Stomach (tissue), 4 donors: ENCODE results near the gene FCER1G.

Experiments used
- POLR2A ChIP-seq, 4 donors: fragments of 450-650 bp; IDR thresholded peaks; one replicate each; pipeline ENCODE4 v1.6.1; 2016; ENCODE audit warnings: antibody characterized with exemption in 4 of 4, control low read depth in 2 of 4, mild to moderate bottlenecking in 1 of 4, moderate library complexity in 1 of 4
- TF ChIP-seq, protein P1 (sequence below), 7 experiments: fragments of 450-650 bp in 4 of 7; fragments of 200-600 bp in 3 of 7; sonication (generic) in 3 of 7; IDR thresholded peaks; one replicate each; pipeline ENCODE4 v1.5.1; 2016 to 2019; ENCODE audit warnings: antibody characterized with exemption in 7 of 7, control low read depth in 2 of 7, mild to moderate bottlenecking in 1 of 7

GRCh38 chr1:161171696-161172095 lies 43.4 kb upstream of the FCER1G start:
- TF ChIP-seq, protein P1, sequence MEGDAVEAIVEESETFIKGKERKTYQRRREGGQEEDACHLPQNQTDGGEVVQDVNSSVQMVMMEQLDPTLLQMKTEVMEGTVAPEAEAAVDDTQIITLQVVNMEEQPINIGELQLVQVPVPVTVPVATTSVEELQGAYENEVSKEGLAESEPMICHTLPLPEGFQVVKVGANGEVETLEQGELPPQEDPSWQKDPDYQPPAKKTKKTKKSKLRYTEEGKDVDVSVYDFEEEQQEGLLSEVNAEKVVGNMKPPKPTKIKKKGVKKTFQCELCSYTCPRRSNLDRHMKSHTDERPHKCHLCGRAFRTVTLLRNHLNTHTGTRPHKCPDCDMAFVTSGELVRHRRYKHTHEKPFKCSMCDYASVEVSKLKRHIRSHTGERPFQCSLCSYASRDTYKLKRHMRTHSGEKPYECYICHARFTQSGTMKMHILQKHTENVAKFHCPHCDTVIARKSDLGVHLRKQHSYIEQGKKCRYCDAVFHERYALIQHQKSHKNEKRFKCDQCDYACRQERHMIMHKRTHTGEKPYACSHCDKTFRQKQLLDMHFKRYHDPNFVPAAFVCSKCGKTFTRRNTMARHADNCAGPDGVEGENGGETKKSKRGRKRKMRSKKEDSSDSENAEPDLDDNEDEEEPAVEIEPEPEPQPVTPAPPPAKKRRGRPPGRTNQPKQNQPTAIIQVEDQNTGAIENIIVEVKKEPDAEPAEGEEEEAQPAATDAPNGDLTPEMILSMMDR (IDR thresholded peaks at IDR 0.05): no peak
- no peak for TF ChIP-seq POLR2A (IDR thresholded peaks at IDR 0.05)
